Measurements from ENCODE around the gene FSIP1.
A peak's percentile ranks its signal among the peaks of the same experiment; 100 is the strongest.

DNA sequence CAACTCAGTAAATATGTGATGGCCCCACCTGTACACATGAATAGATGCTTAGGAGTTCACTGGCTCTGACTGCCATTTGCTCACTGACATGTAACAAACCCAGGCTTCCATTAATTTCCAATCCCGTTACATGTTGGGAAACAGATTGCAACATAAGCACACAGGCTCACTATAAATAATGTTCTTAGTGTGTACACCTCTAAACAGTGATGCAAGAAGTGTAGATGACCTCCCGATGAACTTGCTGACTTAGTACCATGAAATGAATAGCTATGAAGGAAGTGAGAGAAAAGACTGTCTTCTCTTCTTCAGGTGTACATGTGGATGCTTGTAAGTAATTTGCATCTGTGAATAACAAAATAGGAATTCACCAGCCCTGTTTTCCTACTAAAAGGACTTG, 21.4 kb upstream of the FSIP1 start:
- TF ChIP-seq POLR2AphosphoS5 (IDR thresholded peaks at IDR 0.05; ENCODE audit: low read depth, low read length) (no peak), SPI1 (IDR thresholded peaks at IDR 0.05; ENCODE audit: low read depth, low read length) (peak; percentile 79), POLR2A (IDR thresholded peaks at IDR 0.05; ENCODE audit: low read depth, low read length) (no peak)
